Ishikawa (cell line): ENCODE results near the gene SREBF2.

ENCODE experiments used
- CEBPB ChIP-seq: IDR thresholded peaks from 2 replicates; pipeline ENCODE4 v1.6.1; 2012
- CREB1 ChIP-seq: IDR thresholded peaks from 2 replicates; pipeline ENCODE4 v1.6.1; 2012; ENCODE audit warnings: low read depth
- EGR1 ChIP-seq: IDR thresholded peaks from 2 replicates; pipeline ENCODE4 v1.6.1; 2012
- EP300 ChIP-seq: IDR thresholded peaks from 2 replicates; pipeline ENCODE4 v1.6.1; 2012; ENCODE audit warnings: borderline replicate concordance
- FOXM1 ChIP-seq: IDR thresholded peaks from 2 replicates; pipeline ENCODE4 v1.6.1; 2012; ENCODE audit warnings: low read depth, borderline replicate concordance
- MAX ChIP-seq: IDR thresholded peaks from 2 replicates; pipeline ENCODE4 v1.6.1; 2012
- NFIC ChIP-seq: IDR thresholded peaks from 2 replicates; pipeline ENCODE4 v1.6.1; 2012
- RAD21 ChIP-seq: IDR thresholded peaks from 2 replicates; pipeline ENCODE4 v1.6.1; 2012; ENCODE audit warnings: low read depth
- REST ChIP-seq: IDR thresholded peaks from 2 replicates; pipeline ENCODE4 v1.6.1; 2012; ENCODE audit warnings: low read depth, mild to moderate bottlenecking
- TAF1 ChIP-seq: IDR thresholded peaks from 2 replicates; pipeline ENCODE4 v1.6.1; 2012; ENCODE audit warnings: low read depth, mild to moderate bottlenecking
- TEAD4 ChIP-seq: IDR thresholded peaks from 2 replicates; pipeline ENCODE4 v1.6.1; 2012
- ZBTB7A ChIP-seq: IDR thresholded peaks from 2 replicates; pipeline ENCODE4 v1.6.1; 2012; ENCODE audit warnings: low read depth

DNA sequence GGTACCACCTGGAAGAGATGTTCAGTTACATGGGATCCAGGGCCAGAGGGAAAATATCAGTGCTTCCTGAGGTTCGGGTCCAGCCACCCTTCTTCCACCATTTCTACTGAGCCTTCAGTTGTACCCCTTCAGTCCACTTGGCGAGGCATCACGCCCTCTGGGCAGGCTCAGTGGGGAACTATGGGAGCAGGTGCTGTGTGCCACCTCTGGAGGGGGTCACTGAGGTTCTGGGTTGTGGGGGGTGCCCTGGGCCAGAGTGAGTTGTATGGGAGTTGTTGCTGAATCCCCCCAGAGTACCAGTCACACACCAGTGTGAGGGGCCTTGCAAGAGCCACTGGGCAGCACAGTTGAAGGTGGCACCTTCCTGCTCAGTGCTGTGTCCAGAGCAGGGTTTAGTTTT lies 2.7 kb upstream of the SREBF2 start:
- no peak for TF ChIP-seq EGR1
- TF ChIP-seq TEAD4 = no peak
- no peak for TF ChIP-seq MAX
- no peak for TF ChIP-seq TAF1
- TF ChIP-seq NFIC = no peak
- no peak for TF ChIP-seq REST
- TF ChIP-seq ZBTB7A = no peak
- TF ChIP-seq FOXM1 = no peak
- no peak for TF ChIP-seq RAD21
- no peak for TF ChIP-seq CEBPB
- TF ChIP-seq CREB1 = no peak
- no peak for TF ChIP-seq EP300
